GM21619 (cell line): Measurements from ENCODE around the gene FBXW4.

Source experiments
- ATAC-seq: cut with Tn5 transposase; IDR thresholded peaks from one replicate; pipeline ENCODE4 v1.9.1; 2021; ENCODE audit not compliant: unreplicated experiment

Gene FBXW4

GRCh38 chr10:101569323-101569621 lies 125.7 kb downstream of the FBXW4 start:
- ATAC-seq, result no peak

- ATAC-seq, result no peak
These were observed 126.8 kb downstream of the FBXW4 start for GRCh38 chr10:101568054-101568745.

- no peak for ATAC-seq
These were observed 127.6 kb downstream of the FBXW4 start for GRCh38 chr10:101567165-101568006.

- no peak for ATAC-seq
These were observed 128.4 kb downstream of the FBXW4 start for GRCh38 chr10:101566333-101567164.

GRCh38 chr10:101565936-101566332 lies 129.0 kb downstream of the FBXW4 start:
- ATAC-seq, result no peak

GRCh38 chr10:101565370-101565900 lies 129.5 kb downstream of the FBXW4 start:
- ATAC-seq, result no peak

- ATAC-seq, result no peak
These were observed 130.4 kb downstream of the FBXW4 start for GRCh38 chr10:101564490-101564991.

- no peak for ATAC-seq
These were observed 131.4 kb downstream of the FBXW4 start for GRCh38 chr10:101563497-101564040.

GRCh38 chr10:101563007-101563406 lies 132.0 kb downstream of the FBXW4 start:
- ATAC-seq, result no peak

GRCh38 chr10:101562231-101562630 lies 132.7 kb downstream of the FBXW4 start:
- no peak for ATAC-seq

- no peak for ATAC-seq
These were observed 133.7 kb downstream of the FBXW4 start for GRCh38 chr10:101561068-101561915.
